ENCODE data around the gene SNAP23.
"Not testable (repeated sequence)": the region's sequence is repeated elsewhere in the genome, so short reads cannot be mapped to it uniquely, and the experiment has no call there.

Gene SNAP23

DNA sequence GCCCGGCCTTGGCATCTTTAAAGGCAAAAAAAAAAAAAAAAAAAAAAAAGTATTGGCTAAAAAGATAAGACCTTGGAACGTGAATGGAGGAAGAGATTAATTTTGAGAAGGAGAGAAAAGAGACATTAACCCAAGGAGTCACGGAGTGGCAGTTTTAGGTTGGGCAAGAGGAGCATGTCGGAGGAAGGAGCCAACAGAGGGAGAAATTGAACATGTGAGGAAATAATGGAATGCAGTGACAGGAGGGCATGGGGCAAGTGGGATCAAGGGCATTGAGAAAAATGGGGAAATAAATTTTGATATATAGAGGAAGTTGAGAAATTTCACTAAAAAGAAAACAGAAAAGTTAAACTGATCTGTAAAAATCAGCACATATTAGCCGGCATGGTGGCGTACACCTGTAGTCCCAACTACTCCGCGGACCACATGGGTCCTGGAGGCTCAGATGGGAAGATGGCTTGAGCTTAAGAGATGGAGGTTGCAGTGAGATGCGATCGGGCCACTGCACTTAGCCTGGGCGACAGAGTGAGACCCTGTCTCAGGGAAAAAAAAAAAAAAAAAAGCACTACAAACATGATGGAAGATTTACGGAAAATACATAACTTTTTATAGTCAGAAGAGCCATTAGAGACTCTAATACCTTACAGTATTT lies 54.4 kb downstream of the SNAP23 start:
- peak overlapping the region; percentile 94 for H3K4me3 ChIP-seq (ENCODE audit: low read depth, low read length)
- in situ Hi-C loops (cut with HindIII; ENCODE audit: low sequenced_read_pairs): no loop called here
- no peak for TF ChIP-seq CTCF (IDR thresholded peaks at IDR 0.05; ENCODE audit: low read depth, low read length, missing control alignments)
- DNase-seq (ENCODE audit: low read depth): no peak

- in situ Hi-C loops (cut with HindIII; ENCODE audit: low sequenced_read_pairs): no loop called here
- H3K4me3 ChIP-seq (ENCODE audit: low read depth, low read length): no peak overlapping the region
- TF ChIP-seq CTCF (IDR thresholded peaks at IDR 0.05; ENCODE audit: low read depth, low read length, missing control alignments): no peak
- no peak for DNase-seq (ENCODE audit: low read depth)
Measured at GRCh38 chr15:42553554-42553953, 58.1 kb downstream of the SNAP23 start.

DNA sequence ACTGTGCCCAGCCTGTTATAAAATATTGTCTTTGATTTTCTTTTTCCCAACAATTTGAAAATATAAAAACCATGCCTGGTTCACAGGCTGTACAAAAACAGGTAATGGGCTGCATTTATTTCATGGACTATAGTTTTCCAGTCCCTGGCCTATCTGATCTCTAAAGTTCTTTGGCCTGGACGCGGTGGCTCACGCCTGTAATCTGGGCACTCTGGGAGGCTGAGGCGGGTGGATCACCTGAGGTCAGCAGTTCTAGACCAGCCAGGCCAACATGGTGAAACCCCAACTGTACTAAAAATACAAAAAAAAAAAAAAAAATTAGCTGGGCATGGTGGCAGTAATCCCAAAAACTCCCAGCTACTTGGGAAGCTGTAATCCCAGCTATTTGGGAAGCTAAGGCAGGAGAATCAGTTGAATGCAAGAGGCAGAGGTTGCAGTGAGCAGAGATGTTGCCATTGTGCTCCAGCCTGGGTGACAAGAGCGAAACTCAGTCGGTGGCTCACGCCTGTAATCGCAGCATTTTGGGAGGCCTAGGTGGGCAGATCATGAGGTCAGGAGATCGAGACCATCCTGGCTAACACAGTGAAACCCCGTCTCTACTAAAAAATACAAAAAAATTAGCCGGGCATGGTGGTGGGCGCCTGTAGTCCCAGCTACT lies 61.2 kb downstream of the SNAP23 start:
- DNase-seq (ENCODE audit: low read depth); in situ Hi-C loops (cut with HindIII; ENCODE audit: low sequenced_read_pairs); H3K4me3 ChIP-seq (ENCODE audit: low read depth, low read length): not testable (repeated sequence)

DNA sequence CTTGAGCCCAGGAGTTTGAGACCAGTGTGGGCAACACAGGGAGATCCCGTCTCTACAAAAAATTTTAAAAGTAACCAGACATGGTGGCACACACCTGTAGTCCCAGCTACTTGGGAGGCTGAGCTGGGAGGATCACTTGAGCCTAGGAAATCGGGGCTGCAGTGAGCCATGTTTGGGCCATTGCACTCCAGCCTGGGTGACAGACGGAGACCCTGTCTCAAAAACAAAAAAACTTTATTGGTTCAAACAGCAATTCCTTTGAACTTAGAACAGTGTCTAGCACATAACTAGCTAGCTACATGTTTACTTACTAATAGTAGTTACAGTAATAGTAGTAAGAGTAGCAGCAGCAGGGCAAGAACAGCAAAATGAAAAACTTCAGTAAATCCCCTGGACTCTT lies 63.3 kb downstream of the SNAP23 start:
- no peak for TF ChIP-seq CTCF (IDR thresholded peaks at IDR 0.05; ENCODE audit: low read depth, low read length, missing control alignments)
- H3K4me3 ChIP-seq (ENCODE audit: low read depth, low read length): no peak overlapping the region
- in situ Hi-C loops (cut with HindIII; ENCODE audit: low sequenced_read_pairs): no loop called here
- no peak for DNase-seq (ENCODE audit: low read depth)

DNA sequence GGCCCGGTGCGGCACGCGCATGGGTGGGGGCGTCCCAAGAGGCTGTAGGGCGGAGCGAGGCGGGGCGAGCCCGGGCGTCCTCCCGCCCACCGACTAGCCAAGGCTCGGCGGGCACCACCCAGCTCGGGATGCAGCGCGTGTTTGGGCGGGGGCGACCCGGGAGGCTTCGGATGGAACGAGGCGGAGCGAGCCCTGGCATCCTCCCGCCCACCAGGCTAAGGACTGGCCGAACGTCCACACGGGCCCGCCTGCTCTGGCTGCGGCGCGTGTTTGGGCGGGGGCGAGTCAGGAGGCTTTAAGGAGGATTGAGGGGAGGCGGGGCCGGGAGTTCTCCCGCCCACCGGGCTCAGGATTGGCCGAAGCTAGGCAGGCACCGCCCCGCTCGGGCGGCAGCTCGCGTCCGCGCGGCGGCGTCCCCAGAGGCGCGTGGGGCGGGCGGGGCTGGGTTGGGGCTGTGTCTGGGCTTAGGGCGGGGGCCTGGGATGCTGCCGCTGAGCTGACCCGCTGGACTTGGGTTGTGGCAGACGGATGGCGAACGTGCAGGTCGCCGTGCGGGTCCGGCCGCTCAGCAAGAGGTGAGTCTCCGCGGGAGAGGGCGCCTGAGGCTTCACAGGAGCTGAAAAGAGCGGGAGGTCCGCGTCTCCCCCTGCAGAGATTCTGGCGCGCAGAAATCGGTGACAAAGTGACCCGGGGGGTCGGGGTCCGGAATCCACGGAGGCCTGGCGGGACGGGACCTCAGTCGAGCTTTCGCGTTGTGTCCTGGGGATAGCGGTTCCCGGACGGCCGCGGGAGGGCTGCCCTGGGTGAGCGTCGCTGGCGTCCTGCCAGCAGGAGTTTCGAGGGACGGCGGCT lies 80.0 kb downstream of the SNAP23 start, which contains the start of gene STARD9:
Gene STARD9, plus strand, starts transcription at position 419 of the 852 bp plus-strand sequence. Its CDS starts 110 bp downstream, at position 529.
- TF ChIP-seq CTCF (IDR thresholded peaks at IDR 0.05; ENCODE audit: low read depth, low read length, missing control alignments): no peak
- DNase-seq (ENCODE audit: low read depth): peak; percentile 94
- in situ Hi-C loops (cut with HindIII; ENCODE audit: low sequenced_read_pairs): no loop called here
- H3K4me3 ChIP-seq (ENCODE audit: low read depth, low read length): peak within 1 kb of the TSS; percentile 61

DNA sequence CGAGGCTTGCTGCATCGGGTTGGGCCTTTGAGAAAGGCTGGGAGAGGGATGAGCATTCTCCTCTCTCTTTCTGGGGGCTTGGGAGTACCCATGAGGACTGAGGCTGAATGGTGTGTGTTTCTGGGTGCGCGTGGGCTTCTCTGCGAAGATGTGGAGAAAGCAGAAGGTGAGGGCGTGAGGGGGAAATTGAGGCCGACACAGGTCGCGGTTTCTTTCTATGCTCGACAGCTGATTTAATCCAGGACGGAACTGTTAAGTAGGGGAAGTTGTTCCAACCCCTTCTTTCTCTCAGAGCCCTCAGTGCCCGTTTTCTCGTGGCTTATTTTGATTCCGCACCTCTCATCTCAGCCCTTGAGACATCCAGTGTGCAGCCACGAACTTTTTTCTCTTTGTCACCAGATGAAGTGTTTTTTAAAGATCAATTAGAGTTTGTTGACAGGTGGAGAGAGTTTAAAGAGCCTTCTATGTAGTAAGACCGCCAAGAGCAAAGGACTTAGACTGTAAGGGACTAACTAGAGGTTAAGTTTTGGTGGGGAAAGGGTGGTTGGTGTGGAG lies 80.7 kb downstream of the SNAP23 start:
- DNase-seq (ENCODE audit: low read depth): no peak
- peak overlapping the region; percentile 61 for H3K4me3 ChIP-seq (ENCODE audit: low read depth, low read length)
- in situ Hi-C loops (cut with HindIII; ENCODE audit: low sequenced_read_pairs): no loop called here
- no peak for TF ChIP-seq CTCF (IDR thresholded peaks at IDR 0.05; ENCODE audit: low read depth, low read length, missing control alignments)

Measured in astrocyte of the cerebellum (primary cell).